BE2C (cell line): ENCODE data around the gene CREB3L1.

Experiments
- DNase-seq: peaks from one replicate; pipeline ENCODE4 v3.0.0-alpha.2; 2020
- H3K27me3 ChIP-seq: fragments of 250-450 bp; sonication (Bioruptor Pico); 2 replicates; pipeline ENCODE4 v1.5.1; 2020; ENCODE audit warnings: mild to moderate bottlenecking
- H3K36me3 ChIP-seq: fragments of 250-450 bp; sonication (Bioruptor Pico); 2 replicates; pipeline ENCODE4 v1.5.1; 2020; ENCODE audit warnings: mild to moderate bottlenecking
- H3K4me1 ChIP-seq: fragments of 250-450 bp; sonication (Bioruptor Pico); 2 replicates; pipeline ENCODE4 v1.5.1; 2020
- H3K4me3 ChIP-seq: 2 replicates; pipeline ENCODE4 v1.5.1; 2011; ENCODE audit warnings: low read depth, low read length
- H3K9me3 ChIP-seq: fragments of 250-450 bp; sonication (Bioruptor Pico); 2 replicates; pipeline ENCODE4 v1.5.1; 2020
- CTCF ChIP-seq: IDR thresholded peaks from 2 replicates; pipeline ENCODE4 v1.5.1; 2012; ENCODE audit warnings: mild to moderate bottlenecking, low read depth, low read length

The CREB3L1 gene

GRCh38 chr11:46247090-46247489 lies 30.4 kb upstream of the CREB3L1 start:
- TF ChIP-seq CTCF, result no peak
- DNase-seq, result no peak
- H3K27me3 ChIP-seq, result no peaks in the 10 kb centered on the region
- H3K4me3 ChIP-seq, result no peak overlapping the region
- no peaks in the 10 kb centered on the region for H3K36me3 ChIP-seq
- H3K4me1 ChIP-seq, result no peaks in the 10 kb centered on the region
- H3K9me3 ChIP-seq, result no peaks in the 10 kb centered on the region

GRCh38 chr11:46247659-46248058 lies 29.8 kb upstream of the CREB3L1 start:
- H3K27me3 ChIP-seq, result no peaks in the 10 kb centered on the region
- DNase-seq, result peak; percentile 34
- TF ChIP-seq CTCF, result peak; percentile 49
- no peaks in the 10 kb centered on the region for H3K9me3 ChIP-seq
- H3K36me3 ChIP-seq, result no peaks in the 10 kb centered on the region
- no peak overlapping the region for H3K4me3 ChIP-seq
- H3K4me1 ChIP-seq, result no peaks in the 10 kb centered on the region

GRCh38 chr11:46248289-46249102 lies 29.0 kb upstream of the CREB3L1 start:
- Histone ChIP-seq H3K4me1 (no peaks in the 10 kb centered on the region), H3K9me3 (no peaks in the 10 kb centered on the region), H3K27me3 (no peaks in the 10 kb centered on the region), H3K4me3 (no peak overlapping the region), H3K36me3 (no peaks in the 10 kb centered on the region)
- no peak for DNase-seq
- no peak for TF ChIP-seq CTCF

GRCh38 chr11:46249103-46249937 lies 28.1 kb upstream of the CREB3L1 start:
- DNase-seq, result no peak
- Histone ChIP-seq H3K4me3 (no peak overlapping the region), H3K4me1 (no peaks in the 10 kb centered on the region), H3K27me3 (no peaks in the 10 kb centered on the region), H3K36me3 (no peaks in the 10 kb centered on the region), H3K9me3 (no peaks in the 10 kb centered on the region)
- no peak for TF ChIP-seq CTCF

- Histone ChIP-seq H3K27me3 (no peaks in the 10 kb centered on the region), H3K36me3 (no peaks in the 10 kb centered on the region), H3K9me3 (no peaks in the 10 kb centered on the region), H3K4me1 (no peaks in the 10 kb centered on the region), H3K4me3 (no peak overlapping the region)
- TF ChIP-seq CTCF, result no peak
- DNase-seq, result no peak
Observed at GRCh38 chr11:46249938-46250744, 27.3 kb upstream of the CREB3L1 start.
